ENCODE data around the gene TMEM248.
"Not testable (repeated sequence)": the region's sequence is repeated elsewhere in the genome, so short reads cannot be mapped to it uniquely, and the experiment has no call there.

TMEM248 gene

GRCh38 chr7:66952343-66953043 is 31.5 kb downstream of the TMEM248 start:
- DNase-seq (ENCODE audit: low spot score): no peak

GRCh38 chr7:66953044-66953427 is 32.0 kb downstream of the TMEM248 start:
- DNase-seq (ENCODE audit: low spot score): no peak

- DNase-seq (ENCODE audit: low spot score): peak; percentile 57
Observed at GRCh38 chr7:66957595-66958290, 36.7 kb downstream of the TMEM248 start.

GRCh38 chr7:66958538-66959350 is 37.7 kb downstream of the TMEM248 start:
- no peak for DNase-seq (ENCODE audit: low spot score)

GRCh38 chr7:66960192-66960591 is 39.2 kb downstream of the TMEM248 start:
- no peak for DNase-seq (ENCODE audit: low spot score)

GRCh38 chr7:66961096-66961495 is 40.1 kb downstream of the TMEM248 start:
- no peak for DNase-seq (ENCODE audit: low spot score)

- no peak for DNase-seq (ENCODE audit: low spot score)
Observed at GRCh38 chr7:66964411-66964810, 43.4 kb downstream of the TMEM248 start.

GRCh38 chr7:66967029-66967428 is 46.0 kb downstream of the TMEM248 start:
- no peak for DNase-seq (ENCODE audit: low spot score)

- not testable (repeated sequence) for DNase-seq (ENCODE audit: low spot score)
Observed at GRCh38 chr7:66969001-66969400, 48.0 kb downstream of the TMEM248 start.

GRCh38 chr7:66970310-66970709 is 49.3 kb downstream of the TMEM248 start:
- no peak for DNase-seq (ENCODE audit: low spot score)

- DNase-seq (ENCODE audit: low spot score): no peak
Observed at GRCh38 chr7:66974986-66975590, 54.1 kb downstream of the TMEM248 start.

GRCh38 chr7:66978312-66978711 is 57.3 kb downstream of the TMEM248 start:
- not testable (repeated sequence) for DNase-seq (ENCODE audit: low spot score)

GRCh38 chr7:66979013-66979412 is 58.0 kb downstream of the TMEM248 start:
- DNase-seq (ENCODE audit: low spot score): not testable (repeated sequence)

- DNase-seq (ENCODE audit: low spot score): not testable (repeated sequence)
Observed at GRCh38 chr7:66980336-66980735, 59.3 kb downstream of the TMEM248 start.

GRCh38 chr7:66989552-66989951 is 68.5 kb downstream of the TMEM248 start:
- not testable (repeated sequence) for DNase-seq (ENCODE audit: low spot score)

- not testable (repeated sequence) for DNase-seq (ENCODE audit: low spot score)
Observed at GRCh38 chr7:66994051-66994450, 73.0 kb downstream of the TMEM248 start.

GRCh38 chr7:66994691-66995049 is 73.6 kb downstream of the TMEM248 start:
- DNase-seq (ENCODE audit: low spot score): peak; percentile 34

GRCh38 chr7:66995050-66995776 is 74.2 kb downstream of the TMEM248 start, which contains the start of gene SBDS:
SBDS (minus strand) TSS chr7:66995586; CDS start chr7:66995417, 169 bp downstream.
- peak; percentile 82 for DNase-seq (ENCODE audit: low spot score)

GRCh38 chr7:66996444-66997191 is 75.6 kb downstream of the TMEM248 start, which contains the start of gene TYW1:
TYW1 (plus strand) TSS chr7:66996833; CDS start chr7:66996979, 146 bp downstream.
- DNase-seq (ENCODE audit: low spot score): peak; percentile 86

GRCh38 chr7:67000601-67001258 is 79.7 kb downstream of the TMEM248 start:
- not testable (repeated sequence) for DNase-seq (ENCODE audit: low spot score)

Data from D341Med (cell line).